SW480 (cell line): Measurements from ENCODE around the gene DLGAP5.
A peak's percentile ranks its signal among the peaks of the same experiment; 100 is the strongest.

Source experiments
- DNase-seq: peaks from one replicate; pipeline ENCODE4 v3.0.0-alpha.2; 2016; ENCODE audit warnings: low spot score

Gene DLGAP5

DNA sequence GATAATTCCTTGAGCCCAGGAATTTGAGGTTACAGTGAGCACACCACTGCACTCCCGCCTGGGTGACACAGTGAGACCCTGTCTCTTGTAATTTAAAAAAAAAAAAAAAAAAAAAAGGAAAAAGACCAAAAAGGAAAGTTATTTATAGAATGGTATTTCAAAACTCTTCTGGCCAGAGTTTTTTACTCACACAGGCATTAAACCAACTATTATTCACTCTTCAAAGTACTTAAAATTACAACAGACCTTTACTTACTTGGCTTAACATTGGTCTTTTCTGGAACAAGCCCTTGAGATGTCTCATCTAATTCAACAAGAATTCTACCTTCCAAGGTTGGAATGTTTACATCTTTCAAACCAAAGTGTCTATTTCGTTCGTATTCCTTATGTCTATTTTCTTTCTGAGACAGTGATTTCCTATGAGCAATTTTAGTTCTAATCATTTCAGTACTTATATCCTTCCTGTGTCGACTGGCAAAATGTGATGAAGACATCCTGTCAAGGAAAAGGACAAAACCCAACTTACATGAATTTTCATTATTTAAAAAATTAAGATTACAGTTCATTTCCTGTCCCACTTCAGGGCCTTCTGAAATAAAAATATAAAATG, 2.6 kb downstream of the DLGAP5 start:
- no peak for DNase-seq

DNA sequence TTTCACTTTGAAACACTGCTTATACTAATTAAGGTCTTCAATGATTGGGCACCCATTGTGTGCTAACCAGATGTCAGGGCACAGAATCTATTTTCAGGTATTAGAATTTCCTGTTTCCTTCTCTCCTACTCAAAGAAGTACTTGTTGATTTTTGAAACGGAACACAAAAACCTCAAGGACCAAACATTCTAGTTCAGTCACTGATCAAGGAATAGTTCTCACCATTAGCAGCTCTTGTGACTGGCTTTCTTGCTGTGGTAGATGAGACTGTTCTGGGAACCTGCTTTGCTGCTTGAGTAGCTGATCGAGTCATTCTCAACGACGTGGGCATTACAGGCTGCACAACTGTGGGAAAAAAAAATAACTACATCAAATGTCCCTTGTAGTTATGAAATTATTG, 11.0 kb downstream of the DLGAP5 start:
- no peak for DNase-seq

GRCh38 chr14:55180006-55180405, 11.4 kb downstream of the DLGAP5 start:
- DNase-seq = no peak

DNA sequence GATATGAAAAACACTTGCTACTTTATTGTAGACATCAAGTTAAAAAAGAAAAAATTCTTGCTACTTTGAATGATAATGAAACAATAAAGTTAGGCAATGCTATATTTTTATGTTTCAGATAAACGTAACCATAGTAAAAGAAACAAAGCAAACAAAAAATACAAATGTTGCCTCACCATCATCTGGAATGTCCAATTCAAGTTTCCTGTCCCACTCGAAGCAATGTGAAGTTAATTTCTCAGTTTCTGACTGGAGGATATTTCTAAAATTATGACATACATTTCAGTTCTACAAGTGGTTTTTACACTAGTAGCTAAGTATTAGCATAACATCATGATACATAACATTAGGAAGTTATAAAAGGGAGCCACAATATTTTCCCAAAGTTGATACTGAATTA, 20.9 kb downstream of the DLGAP5 start:
- DNase-seq = no peak

GRCh38 chr14:55160989-55161388, 30.4 kb downstream of the DLGAP5 start:
- peak; percentile 69 for DNase-seq

GRCh38 chr14:55158412-55158811, 33.0 kb downstream of the DLGAP5 start:
- no peak for DNase-seq

GRCh38 chr14:55157080-55157479, 34.3 kb downstream of the DLGAP5 start:
- DNase-seq = no peak

DNA sequence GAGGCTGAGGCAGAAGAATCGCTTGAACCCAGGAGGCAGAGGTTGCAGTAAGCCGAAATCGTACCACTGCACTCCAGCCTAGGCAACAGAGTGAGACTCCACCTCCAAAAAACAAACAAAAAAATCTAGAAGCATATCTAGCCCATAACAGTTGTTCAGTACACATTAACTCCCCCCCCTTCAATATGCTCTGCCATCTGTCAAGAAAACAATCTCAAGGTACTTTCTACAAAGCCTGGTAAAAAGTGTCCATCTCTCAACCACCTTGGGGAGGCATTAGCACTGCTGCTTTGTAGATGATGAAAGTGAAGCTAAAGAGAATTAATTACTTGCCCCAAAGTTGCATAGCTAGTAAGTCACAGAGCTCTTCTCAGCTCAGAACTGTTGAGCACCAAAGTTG, 37.4 kb downstream of the DLGAP5 start:
- DNase-seq = no peak

DNA sequence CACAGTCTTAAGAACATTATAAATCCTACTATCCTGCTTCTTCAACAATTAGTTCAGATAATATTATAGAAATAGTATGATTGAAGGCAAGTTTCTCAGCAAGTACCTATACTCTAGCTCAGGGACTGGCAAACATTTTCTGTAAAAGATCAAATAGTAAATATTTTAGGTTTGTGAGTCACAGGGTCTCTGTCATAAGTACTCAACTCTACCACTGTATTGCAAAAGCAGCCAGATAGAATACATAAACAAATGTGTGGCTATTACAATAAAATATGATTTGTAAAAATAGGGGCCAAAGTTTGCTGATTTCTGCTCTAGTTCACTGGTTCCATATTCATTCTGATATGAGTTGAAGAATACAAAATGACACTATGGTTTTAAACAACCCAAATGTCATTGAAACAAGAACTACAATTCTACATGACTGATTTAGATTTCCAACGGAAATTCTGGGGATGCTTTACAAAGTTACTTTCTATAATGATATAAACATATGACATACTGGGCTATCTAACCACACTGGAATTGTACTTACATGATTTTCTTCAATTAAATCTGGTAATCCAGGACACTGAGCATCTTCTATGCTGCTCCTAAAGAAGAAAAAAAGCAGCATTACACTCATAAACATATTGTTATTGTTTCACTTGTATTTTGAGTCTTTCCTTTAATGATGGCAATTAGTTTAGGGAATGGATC, 39.2 kb downstream of the DLGAP5 start:
- DNase-seq = no peak

DNA sequence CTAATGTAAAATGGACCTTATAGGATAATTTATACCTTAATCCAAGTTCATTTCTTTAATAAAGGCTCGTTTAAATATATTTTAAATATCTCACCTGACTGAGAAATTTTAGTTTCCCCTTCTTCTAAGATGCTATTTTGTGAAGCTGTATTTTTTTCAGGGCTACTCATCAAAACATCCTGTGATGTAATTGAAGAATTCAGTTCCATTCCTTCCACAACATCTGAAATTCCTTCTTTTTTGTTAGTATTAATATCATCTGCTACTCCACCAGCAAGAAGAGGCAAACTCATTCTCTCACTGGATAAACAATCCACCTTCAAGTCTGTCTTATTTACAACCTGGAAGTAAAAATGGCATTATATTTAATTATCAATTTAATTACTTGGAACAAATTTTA, 39.8 kb downstream of the DLGAP5 start:
- DNase-seq = no peak

- DNase-seq = no peak
Observed at GRCh38 chr14:55146425-55146824, 45.0 kb downstream of the DLGAP5 start.

- DNase-seq = no peak
Observed at GRCh38 chr14:55142466-55142865, 48.9 kb downstream of the DLGAP5 start.

DNA sequence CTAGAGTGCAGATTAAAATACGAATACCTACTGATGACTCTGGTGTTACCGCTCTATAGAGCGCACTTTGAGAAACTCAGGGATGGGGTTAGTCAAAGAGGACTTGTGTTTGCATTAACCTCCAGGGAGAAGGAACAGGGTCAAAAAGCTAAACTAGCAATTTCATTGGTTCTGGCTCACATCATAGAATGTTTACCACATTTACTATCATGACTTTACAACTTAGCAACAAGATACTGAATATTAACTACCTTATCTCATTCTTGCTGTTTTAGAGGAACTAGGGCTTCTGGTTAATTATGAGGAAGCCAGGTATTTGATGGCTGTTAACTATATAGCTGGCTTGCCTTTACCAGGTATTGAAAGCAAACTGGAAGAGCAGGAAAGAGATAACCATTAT, 49.6 kb downstream of the DLGAP5 start:
- DNase-seq = no peak

- DNase-seq = no peak
Observed at GRCh38 chr14:55139696-55140509, 51.5 kb downstream of the DLGAP5 start.

DNA sequence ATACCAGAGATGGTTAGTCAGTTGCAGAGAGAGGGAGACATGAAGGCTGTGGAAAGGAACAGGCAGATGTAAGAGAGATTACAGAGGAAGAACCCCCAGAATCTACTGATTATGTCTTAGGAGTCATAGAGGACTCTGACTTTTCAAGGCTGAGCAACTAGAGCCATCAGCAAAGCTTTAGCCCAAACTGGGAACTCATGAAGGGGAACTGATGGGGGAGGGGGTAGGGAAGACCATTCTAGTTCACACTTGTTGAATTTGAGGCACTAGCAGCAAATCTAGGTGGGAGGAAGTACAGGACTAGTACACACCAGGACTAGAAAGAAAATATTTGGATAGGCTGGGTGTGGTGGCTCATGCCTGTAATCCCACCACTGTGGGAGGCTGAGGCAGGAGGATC, 52.2 kb downstream of the DLGAP5 start:
- no peak for DNase-seq

DNA sequence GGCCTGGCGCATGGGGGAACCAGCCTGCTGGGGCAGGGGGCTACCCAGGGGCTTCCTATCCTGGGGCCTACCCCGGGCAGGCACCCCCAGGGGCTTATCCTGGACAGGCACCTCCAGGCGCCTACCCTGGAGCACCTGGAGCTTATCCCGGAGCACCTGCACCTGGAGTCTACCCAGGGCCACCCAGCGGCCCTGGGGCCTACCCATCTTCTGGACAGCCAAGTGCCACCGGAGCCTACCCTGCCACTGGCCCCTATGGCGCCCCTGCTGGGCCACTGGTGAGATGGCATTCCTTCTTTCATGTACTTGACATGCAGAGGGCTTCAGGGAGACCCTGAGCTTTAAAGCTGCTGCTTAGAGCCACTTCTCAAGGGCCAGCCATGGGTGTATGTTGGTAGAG, 53.3 kb downstream of the DLGAP5 start:
- DNase-seq = no peak

DNA sequence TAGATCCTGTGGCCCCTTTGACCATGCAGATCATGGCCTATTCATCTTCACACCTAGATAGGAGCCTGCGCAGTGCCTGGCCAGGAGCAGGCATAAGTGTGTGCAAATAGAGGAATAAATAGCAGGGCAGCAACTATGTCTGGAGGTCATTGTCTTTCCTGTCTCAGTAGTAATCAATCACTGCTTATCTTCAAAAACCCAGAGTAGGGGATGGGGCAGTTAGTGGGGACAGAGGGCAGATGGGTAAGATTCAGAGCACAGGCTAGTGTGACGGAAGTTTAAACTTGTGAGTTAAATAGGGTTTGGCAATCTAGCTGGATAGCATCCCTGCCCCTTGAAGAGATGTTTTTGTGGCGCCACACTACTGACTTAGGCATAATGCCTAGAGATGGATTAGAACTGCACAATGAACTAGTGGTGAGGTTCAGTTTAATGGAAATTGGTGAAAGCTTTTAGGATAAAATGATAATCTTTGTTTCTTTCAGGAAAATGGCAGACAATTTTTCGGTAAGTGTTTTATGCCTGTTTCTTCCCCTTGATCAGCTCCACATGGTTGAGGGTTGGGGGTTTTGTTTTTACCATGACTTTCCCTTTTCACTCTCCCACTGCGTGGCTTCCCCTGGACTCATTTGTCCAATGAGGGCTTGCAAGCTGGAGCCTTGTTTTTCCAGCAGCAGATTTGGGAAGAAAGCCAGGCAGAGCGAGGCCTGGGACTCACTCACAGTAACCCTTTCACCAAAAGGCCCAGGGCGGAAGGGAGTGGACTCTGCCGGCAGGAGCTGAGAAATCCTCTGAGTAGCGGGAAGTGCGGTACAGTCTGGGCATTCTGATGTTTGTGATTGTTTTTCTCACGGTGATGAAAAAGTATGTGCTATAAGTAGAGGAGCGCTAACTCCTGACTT, 54.2 kb downstream of the DLGAP5 start:
- no peak for DNase-seq

GRCh38 chr14:55136241-55136640, 55.1 kb downstream of the DLGAP5 start:
- no peak for DNase-seq

DNA sequence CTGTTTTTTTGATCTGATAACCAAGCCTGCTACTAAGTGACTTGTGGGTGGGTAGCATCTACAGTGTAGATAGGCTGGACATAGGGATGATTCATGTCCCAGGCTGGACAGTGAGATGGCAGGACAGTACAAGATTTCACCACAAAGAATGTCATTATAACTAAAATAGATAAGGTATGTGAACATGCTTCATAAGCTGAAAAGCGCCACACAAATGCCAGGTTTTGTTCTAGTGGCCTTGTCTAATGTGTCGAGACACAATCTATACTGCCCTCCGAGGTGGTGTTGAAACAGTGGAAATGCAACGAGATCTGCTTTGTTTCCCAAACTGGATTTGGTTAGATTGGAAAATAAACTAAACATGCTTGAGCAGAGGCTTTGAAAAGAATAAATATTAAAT, 58.0 kb downstream of the DLGAP5 start:
- peak; percentile 73 for DNase-seq

- no peak for DNase-seq
Observed at GRCh38 chr14:55131370-55132137, 59.8 kb downstream of the DLGAP5 start.

GRCh38 chr14:55130196-55130550, 61.2 kb downstream of the DLGAP5 start:
- peak; percentile 53 for DNase-seq
